Effector CD8-positive, alpha-beta T cell (primary cell): ENCODE data around the gene ASIC3.
"Not testable (repeated sequence)": the region's sequence is repeated elsewhere in the genome, so short reads cannot be mapped to it uniquely, and the experiment has no call there.

Experiments used
- DNase-seq: peaks from one replicate; lab custom pipeline; 2025; lab: John Stamatoyannopoulos, UW
- total RNA-seq, 4 experiments: gene quantifications; one replicate each; lab custom pipeline; 2026; lab: John Stamatoyannopoulos, UW

The ASIC3 gene
- 2.0 to 4.6 (median 3.4) reads per million in 4 experiments for total RNA-seq

DNA sequence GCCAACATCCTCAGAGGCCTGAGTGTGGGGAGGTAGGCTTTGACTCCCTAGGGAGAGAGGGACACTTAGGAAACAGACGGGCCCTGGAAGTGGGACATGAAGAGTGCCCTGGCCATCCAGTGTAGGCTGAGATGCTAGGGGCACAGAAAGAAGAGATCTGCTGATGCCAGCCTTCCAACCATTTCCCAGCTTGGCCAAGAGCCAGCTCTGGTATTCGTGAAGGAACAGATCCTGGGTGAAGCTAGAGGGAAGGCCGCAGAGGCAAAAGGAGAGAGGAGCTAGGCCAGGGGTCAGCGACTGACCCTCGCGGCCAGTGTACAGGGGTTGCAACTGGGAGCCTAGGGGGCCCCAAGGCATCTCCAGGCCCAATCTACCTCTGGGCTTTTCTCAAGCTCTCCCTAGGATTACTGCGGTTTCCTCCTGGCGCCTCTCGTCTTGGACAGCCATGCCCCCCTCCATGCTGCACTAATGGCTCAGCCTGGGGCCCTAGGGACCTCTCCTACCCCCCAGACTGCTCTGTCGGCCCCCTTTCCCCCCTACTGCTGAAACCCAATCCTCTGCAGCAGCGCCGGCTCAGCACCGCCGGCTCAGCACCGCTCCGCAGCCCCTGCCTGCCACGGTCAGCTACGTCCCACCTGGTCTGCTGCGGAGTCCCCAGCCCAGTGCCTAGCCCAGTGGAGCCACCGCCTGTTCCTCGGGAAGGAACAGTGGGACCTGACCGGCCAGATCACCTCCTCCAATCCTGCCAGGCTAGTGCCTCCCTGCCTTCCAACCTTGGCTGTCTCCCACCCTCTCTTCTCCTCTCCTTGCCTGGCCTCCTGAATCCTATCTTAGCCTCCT is at the start of gene ASIC3:
Gene ASIC3 (plus strand): TSS at position 556 of the 840 bp plus-strand sequence. CDS start 355 bp downstream, outside the sequence.
- no peak for DNase-seq

DNA sequence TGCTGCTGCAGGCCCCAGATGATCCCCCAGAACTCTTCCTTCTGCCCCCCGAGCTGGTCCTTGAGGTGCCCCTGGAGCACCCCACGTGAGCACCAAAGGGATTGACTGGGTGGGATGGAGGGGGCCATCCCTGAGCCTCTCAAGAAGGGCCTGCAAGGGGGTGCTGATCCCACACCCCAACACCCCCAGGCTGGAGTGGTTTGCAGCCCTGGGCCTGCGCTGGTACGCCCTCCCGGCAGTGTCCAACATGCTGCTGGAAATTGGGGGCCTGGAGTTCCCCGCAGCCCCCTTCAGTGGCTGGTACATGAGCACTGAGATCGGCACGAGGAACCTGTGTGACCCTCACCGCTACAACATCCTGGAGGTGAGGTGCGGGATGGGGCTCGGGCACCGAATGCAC is 49.3 kb upstream of the ASIC3 start:
- no peak for DNase-seq

DNA sequence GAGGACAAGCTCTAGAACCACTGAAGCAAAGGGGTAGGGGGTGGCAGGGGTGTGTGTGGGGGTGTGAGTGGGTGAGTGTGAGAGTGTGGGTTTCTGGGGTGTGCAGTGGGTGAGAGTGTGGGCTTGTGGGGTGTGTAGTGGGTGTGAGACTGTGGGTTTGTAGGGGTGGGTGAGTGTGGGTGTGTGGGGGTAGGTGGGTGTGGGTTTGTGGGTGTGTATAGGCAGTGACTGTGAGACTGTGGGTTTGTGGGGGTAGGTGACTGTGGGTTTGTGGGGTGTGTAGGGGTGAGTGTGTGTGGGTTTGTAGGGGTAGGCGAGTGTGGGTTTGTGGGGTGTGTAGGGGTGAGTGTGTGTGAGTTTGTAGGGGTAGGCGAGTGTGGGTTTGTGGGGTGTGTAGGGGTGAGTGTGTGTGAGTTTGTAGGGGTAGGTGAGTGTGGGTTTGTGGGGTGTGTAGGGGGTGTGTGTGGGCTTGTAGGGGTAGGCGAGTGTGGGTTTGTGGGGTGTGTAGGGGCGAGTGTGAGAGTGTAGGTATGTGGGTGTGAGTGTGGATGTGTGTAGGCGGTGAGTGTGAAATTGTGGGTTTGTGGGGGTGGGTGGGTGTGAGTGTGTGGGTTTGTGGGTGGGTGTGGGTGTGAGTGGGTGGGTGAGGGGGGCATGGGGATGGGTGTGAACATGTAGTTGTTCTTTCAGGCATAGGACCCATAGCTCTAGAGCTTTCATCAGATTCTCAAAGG is 48.7 kb upstream of the ASIC3 start:
- no peak for DNase-seq

DNA sequence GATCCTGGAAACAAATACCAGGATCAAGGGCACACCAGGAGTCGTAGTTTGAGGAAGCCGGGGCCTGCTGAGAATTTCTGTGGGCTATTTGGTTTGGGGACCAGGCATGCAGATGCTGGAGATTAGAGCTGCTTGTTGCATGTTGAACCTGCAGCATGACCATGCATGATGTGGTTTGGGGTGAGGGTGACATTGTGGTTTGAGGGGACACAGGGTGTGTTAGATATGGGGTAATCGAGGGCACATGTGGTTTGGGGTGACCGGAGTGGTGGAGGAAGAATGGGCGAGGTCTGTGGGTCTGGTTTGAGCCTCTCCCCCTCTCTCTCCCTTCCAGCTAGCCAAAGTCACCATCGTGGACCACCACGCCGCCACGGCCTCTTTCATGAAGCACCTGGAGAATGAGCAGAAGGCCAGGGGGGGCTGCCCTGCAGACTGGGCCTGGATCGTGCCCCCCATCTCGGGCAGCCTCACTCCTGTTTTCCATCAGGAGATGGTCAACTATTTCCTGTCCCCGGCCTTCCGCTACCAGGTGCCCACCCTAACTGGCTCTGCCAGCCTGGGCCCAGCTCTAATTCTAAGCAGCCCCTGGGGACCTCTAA is 47.3 kb upstream of the ASIC3 start:
- DNase-seq: no peak

DNA sequence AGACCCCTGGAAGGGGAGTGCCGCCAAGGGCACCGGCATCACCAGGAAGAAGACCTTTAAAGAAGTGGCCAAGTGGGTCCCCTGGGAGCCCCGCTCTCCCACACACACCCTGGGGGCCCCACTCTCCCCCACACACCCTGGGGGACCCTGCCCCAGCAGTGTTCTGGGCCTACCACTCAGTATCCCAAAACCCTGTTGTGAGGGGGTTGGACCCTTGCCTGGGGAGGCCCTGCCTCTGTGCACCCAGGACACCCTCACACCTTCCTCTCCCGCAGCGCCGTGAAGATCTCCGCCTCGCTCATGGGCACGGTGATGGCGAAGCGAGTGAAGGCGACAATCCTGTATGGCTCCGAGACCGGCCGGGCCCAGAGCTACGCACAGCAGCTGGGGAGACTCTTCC is 46.8 kb upstream of the ASIC3 start:
- no peak for DNase-seq

DNA sequence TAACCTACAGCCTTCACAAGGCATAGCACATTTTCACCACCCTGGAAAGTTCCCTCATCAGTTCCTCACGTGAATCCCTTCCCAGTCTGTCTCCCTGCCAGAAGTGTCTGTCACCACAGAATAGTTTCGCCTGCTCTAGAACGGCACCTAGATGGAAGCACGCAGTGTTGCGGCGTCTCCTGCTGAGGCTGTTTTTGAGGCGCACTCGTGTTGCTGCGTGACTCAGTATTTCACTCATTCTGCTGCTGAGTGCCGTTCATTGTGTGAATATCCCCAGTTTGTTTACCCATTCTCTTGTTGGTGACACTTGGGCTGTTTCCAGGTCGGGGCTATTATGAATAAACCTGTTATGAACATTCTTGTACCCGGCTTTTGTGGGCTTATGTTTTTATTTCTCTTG is 44.8 kb upstream of the ASIC3 start:
- no peak for DNase-seq

DNA sequence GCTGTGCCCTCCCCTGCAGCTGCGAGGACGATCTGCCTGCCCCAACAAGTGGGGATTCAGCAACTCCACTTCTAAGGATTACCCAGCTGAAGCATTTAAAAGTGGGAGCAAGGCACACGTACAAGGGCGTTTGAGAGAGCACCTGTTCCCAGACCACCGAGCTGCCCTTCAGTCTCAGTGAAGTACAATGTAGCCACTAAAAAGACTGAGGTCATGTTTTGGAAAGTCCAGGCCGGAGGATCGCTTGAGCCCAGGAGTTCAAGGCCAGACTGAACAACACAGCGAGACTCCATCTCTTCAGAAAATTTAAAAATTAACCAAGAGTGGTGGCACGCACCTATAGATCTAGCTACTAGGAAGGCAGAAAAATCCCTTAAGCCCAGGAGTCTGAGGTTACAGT is 42.8 kb upstream of the ASIC3 start:
- DNase-seq: no peak

DNA sequence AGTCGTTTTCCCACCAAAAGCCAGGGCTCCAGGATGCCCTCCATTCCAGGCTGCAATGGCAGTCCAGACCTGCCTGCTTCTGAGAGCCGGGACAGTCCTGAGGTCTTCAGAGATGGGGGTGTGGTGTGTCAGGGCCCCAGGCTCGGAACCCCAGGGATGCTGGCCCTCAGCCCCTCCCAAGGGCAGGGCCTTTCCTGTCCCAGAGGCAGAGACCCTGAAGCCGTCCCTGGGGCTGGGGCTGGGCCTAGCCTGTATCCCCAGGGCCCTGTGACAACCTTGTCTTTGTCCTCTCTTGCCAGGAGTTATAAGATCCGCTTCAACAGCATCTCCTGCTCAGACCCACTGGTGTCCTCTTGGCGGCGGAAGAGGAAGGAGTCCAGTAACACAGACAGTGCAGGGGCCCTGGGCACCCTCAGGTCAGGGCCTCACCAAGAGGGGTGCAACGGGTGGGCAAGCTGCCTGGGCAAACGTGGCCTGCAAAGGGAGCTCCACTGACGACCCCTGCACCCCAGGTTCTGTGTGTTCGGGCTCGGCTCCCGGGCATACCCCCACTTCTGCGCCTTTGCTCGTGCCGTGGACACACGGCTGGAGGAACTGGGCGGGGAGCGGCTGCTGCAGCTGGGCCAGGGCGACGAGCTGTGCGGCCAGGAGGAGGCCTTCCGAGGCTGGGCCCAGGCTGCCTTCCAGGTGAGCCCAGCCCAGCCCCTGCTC is 41.6 kb upstream of the ASIC3 start:
- no peak for DNase-seq

DNA sequence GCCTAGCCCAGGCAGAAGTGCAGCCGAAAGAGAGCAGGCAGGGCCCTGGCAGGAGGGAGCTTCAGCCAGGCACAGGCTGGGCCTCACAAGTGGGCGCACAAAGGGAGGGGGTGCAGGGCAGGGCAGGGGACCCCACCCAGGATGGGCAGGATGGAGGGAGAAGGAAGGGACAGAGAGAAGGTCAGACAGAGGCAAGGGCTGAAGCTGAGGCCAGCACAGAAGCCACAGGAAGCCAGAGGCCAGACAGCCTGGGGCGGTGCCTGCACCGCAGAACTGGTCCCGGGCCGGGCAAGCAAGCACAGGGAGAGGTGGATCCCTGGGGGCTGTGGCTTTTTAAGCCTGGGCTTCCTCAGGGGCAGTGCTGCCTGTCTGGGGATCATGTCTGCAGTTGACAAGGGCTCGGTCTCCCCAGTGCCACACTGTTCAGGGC is 40.8 kb upstream of the ASIC3 start:
- DNase-seq: no peak

DNA sequence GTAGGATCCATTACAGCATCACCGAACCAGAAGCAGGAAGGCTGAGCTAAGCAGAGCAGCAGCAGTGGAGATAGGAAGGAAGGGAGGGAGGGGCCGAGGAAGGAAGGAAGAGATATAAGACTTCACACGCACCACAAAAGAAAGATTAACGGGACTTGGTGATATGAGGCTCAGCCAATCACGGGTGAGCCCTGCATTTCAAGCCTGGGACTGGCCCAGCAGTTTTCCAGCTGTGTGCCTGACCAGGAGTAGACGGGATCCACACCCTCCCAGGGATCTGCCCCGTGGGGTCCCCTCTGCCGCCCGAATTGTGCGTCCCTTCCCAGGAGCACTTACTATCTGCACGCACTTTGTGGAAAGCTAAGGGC is 40.2 kb upstream of the ASIC3 start:
- no peak for DNase-seq

DNA sequence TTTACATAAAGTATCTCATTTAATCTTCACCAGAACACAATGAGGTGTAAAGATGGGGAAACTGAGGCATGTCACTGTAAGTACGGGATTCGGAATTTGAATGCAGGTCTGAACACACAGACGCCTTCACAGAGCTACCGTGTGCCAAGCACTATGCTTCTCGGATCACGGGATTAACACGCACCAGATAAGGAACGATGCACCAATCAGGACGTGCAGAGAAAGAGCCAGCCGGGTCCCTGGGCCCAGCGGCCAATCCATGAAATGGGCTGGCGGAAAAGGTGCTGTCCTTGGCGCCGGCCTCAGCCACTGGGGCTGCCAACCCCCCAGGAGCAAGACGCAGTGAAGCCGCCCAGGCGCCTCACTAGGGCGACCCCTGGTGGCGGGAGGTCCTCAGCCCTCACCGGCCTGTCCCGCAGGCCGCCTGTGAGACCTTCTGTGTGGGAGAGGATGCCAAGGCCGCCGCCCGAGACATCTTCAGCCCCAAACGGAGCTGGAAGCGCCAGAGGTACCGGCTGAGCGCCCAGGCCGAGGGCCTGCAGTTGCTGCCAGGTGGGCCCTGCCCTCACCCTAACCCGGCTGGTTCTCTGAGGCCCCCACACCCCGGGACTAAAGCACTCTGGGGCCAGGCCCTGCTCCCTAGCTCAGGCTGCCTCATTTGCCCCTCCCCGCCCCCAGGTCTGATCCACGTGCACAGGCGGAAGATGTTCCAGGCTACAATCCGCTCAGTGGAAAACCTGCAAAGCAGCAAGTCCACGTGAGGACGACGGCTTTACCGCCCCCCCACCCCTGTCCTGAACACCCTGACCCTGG is 39.6 kb upstream of the ASIC3 start:
- DNase-seq: peak; percentile 64

DNA sequence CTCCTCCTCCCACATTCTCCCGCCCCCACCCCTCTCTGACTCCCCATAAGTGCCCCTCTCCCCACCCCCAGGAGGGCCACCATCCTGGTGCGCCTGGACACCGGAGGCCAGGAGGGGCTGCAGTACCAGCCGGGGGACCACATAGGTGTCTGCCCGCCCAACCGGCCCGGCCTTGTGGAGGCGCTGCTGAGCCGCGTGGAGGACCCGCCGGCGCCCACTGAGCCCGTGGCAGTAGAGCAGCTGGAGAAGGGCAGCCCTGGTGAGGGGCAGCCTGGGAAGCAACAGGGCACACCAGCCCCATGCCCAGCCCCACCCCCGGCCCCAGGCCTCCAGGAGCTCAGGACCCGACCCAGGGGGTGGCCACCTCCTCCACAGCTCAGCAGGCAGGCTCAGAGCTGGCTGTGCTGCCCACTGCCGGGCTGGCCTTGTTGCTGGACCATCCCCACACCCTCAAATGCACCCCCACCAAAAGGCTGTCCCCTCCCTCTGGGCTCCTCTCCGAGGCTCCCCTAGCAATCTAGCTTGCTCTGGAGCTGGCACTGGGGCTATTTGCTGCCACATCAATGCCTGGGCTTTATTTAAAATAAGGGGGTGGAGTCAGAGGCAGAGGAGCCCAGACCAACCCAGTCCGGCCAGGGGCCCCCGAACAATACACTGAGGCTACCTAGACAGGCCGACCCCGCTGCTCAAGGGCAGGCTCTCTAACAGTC is 38.8 kb upstream of the ASIC3 start:
- no peak for DNase-seq

DNA sequence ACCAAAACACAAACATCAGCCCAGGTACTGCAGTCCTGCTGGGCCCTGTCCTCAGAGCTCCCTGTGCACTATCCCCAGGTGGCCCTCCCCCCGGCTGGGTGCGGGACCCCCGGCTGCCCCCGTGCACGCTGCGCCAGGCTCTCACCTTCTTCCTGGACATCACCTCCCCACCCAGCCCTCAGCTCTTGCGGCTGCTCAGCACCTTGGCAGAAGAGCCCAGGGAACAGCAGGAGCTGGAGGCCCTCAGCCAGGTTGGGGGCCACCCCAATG is 38.4 kb upstream of the ASIC3 start:
- no peak for DNase-seq

DNA sequence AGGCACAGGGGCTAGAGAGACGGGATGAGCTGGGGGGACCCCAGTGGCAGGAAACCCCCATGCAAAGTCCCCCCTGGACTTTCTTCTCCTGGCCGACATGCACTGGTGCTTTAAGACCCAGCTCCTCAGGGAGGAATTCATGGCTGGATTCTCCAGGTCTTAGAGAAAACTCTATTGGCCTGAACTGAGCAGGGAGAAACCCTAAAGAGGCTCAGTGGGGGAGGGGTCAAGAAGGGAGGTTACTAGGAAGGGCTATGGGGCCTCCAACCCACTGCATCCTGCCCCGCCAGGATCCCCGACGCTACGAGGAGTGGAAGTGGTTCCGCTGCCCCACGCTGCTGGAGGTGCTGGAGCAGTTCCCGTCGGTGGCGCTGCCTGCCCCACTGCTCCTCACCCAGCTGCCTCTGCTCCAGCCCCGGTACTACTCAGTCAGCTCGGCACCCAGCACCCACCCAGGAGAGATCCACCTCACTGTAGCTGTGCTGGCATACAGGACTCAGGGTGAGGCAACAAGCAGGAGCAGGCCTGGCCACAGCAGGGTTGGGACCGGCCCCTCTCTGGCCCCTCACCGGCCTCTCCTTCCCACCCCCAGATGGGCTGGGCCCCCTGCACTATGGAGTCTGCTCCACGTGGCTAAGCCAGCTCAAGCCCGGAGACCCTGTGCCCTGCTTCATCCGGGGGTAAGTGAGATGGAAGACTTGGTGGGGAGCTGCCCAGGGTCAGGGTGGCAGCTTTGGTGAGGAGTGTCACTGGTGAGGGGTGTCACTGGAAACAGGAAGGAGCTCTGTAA is 37.8 kb upstream of the ASIC3 start:
- no peak for DNase-seq

DNA sequence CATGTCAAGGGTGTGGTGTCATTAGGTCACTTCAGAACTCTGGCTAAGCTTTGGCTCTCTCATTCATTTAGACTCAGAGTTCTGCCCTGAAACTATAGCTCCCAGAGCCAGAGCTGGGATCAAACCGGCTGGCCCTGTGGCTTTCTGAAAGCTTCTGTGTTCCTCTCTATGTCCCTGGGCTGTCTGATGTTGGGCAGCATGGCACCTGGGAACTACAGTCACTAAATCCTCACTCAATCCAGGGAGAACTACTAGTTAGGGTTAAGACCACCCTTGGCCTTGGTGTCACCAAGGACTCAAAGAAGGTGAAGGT is 37.3 kb upstream of the ASIC3 start:
- no peak for DNase-seq

DNA sequence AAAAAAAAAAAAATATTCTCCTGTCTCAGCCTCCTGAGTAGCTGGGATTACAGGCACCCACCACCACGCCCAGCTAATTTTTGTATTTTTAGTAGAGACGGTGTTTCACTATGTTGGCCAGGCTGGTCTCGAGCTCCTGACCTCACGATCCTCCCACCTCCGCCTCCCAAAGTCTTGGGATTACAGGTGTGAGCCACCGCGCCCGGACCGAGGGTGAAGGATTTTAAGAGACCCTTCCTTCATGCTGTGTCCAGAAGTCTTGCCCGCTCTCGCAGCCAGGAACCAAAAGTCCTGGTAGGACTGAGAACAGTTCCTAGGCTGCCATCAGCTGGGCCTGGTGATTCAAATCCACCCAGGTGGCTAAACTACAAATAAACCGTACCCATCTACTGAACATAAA is 36.7 kb upstream of the ASIC3 start:
- DNase-seq: not testable (repeated sequence)

DNA sequence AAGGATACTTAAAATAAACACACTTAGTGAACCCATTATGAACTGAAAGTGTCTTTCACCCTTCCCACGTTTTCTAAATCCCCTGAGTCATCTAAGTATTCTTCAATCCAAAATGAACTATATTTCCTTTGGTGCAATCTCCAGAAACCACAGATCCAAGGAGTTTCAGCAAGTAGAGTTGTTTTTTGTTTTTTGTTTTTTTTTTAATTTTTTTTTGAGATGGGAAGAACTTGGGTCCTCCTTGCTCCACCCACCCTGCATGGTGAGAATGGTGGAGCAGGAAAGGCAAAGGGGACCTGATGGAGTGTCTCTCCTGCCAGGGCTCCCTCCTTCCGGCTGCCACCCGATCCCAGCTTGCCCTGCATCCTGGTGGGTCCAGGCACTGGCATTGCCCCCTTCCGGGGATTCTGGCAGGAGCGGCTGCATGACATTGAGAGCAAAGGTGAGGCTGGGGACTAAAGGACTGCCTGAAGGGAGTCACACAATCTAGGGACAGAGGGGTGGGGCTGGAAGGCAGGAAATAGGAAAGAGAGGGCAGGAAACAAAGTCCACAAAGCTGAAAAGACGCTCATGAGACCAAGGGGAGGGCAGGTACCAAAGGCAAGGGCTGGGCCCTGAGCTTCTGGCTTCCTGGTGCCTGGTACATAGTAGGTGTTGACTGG is 36.2 kb upstream of the ASIC3 start:
- no peak for DNase-seq

DNA sequence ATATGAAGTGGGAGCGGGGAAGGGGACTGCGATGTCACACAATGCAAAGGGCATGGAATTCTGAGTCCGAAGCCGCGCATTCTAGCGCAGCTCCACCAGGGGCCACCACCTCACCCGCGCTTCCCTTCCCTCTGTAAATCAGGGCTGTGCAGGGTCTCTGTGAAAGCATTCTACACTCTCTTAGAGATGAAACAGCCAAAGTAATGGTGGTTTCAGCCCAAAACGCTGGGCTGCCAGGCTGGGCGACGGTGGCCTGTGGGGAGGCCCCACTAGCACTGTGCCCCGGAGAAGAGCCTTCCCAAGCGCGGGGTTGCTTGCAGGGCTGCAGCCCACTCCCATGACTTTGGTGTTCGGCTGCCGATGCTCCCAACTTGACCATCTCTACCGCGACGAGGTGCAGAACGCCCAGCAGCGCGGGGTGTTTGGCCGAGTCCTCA is 35.4 kb upstream of the ASIC3 start:
- no peak for DNase-seq

DNA sequence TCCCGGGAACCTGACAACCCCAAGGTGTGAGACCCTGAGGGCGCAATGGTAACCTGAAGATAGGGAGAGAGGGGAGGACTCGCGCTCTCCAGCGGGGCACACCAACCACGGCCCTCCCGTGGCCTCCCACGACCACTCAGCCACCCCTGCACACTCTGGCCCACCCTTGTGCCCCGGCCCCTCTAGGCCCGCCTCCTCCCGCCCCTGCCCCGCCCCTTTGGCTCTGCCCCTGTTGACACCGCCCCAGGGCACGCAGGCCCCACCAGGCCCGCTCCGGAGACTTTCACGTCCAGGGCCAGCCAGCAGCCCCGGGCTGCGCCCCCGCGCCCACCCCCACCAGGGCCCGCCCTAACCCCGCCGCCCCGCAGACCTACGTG is 35.0 kb upstream of the ASIC3 start:
- DNase-seq: no peak
